Activated naive CD8-positive, alpha-beta T cell treated with anti-CD3 and anti-CD28 coated beads, Interleukin-2, amount 10 ng/mL, durations not matched to agents 7 days and 5 days (primary cell): ENCODE data around the gene ZNF800. TPM values are rescaled to one million over a fixed set of nuclear protein-coding genes. Genes with fewer than 3 reads are reported as not detected.
"Not testable (repeated sequence)": the region's sequence is repeated elsewhere in the genome, so short reads cannot be mapped to it uniquely, and the experiment has no call there.

ENCODE experiments used
- ATAC-seq: fragments of 150-1000 bp; cut with Tn5 transposase; one replicate; pipeline ENCODE4 v1.10.0; 2021; ENCODE audit warnings: low read depth, moderate library complexity
- POLR2A ChIA-PET: fragments of 350-600 bp; sonication (Branson Sonifier 250); formaldehyde crosslinking; loops from one replicate; lab custom pipeline; 2021; ENCODE audit warnings: antibody characterized with exemption; lab: Charles Lee
- DNase-seq: peaks from one replicate; pipeline ENCODE4 v3.0.0; 2021
- H3K27ac Mint-ChIP-seq: one replicate; pipeline ENCODE4 v1.8.0; 2022; ENCODE audit warnings: mild to moderate bottlenecking, mixed read lengths
- H3K27me3 Mint-ChIP-seq: one replicate; pipeline ENCODE4 v1.8.0; 2022; ENCODE audit warnings: mild to moderate bottlenecking, moderate library complexity, mixed read lengths
- H3K36me3 Mint-ChIP-seq: one replicate; pipeline ENCODE4 v1.8.0; 2021; ENCODE audit warnings: mild to moderate bottlenecking, mixed read lengths
- H3K4me1 Mint-ChIP-seq: one replicate; pipeline ENCODE4 v1.8.0; 2021; ENCODE audit warnings: mixed read lengths
- H3K4me3 Mint-ChIP-seq: one replicate; pipeline ENCODE4 v1.8.0; 2022; ENCODE audit warnings: mild to moderate bottlenecking, moderate library complexity, mixed read lengths
- H3K9me3 Mint-ChIP-seq: one replicate; pipeline ENCODE4 v1.8.0; 2021; ENCODE audit warnings: mixed read lengths
- total RNA-seq, 2 experiments: library from RNA; stranded (reverse); gene quantifications; one replicate each; pipeline ENCODE4 v1.2.3, GENCODE V29; 2021

The ZNF800 gene
- total RNA-seq, result 10 to 100 TPM; 49.4 to 55.9 TPM

GRCh38 chr7:127392566-127393367, at the start of gene ZNF800:
Gene ZNF800 (minus strand): TSS chr7:127392708. CDS start chr7:127391557, 1,151 bp downstream.
- Mint-ChIP-seq H3K4me3 (peak within 1 kb of the TSS; percentile 98), H3K27ac (peak within 1 kb of the TSS; percentile 96), H3K27me3 (no peaks in the 10 kb centered on the region), H3K9me3 (no peaks in the 10 kb centered on the region), H3K36me3 (peaks cover 26% of the 10 kb centered on the region), H3K4me1 (peaks cover 43% of the 10 kb centered on the region)
- DNase-seq (peak; percentile 88), ATAC-seq (peak; percentile 86)
- POLR2A ChIA-PET, result interaction anchor here (0.6 to 3.3 kb wide), 28 partner anchors 10 to 258 kb away, joined by 3 to 51 read pairs (median 6); partner anchors contain the start of genes ARF5 and GCC1

- ATAC-seq (no peak), DNase-seq (no peak)
- Mint-ChIP-seq H3K4me3 (no peak overlapping the region), H3K36me3 (no peaks in the 10 kb centered on the region), H3K27me3 (peaks cover 16% of the 10 kb centered on the region), H3K4me1 (no peaks in the 10 kb centered on the region), H3K27ac (no peak overlapping the region), H3K9me3 (no peaks in the 10 kb centered on the region)
- POLR2A ChIA-PET, result no interaction called here
These were observed 47.7 kb upstream of the ZNF800 start for GRCh38 chr7:127440206-127440605.

GRCh38 chr7:127438836-127439235, 46.3 kb upstream of the ZNF800 start:
- Mint-ChIP-seq H3K4me3 (no peak overlapping the region), H3K9me3 (no peaks in the 10 kb centered on the region), H3K27ac (no peak overlapping the region), H3K27me3 (peaks cover 11% of the 10 kb centered on the region), H3K36me3 (peaks cover 2% of the 10 kb centered on the region), H3K4me1 (no peaks in the 10 kb centered on the region)
- ATAC-seq (no peak), DNase-seq (no peak)
- POLR2A ChIA-PET, result interaction anchor here (2.0 kb wide), 1 partner anchor 46 kb away, joined by 4 read pairs; the partner anchor contains the start of gene ZNF800

GRCh38 chr7:127437837-127438236, 45.3 kb upstream of the ZNF800 start:
- no peak overlapping the region for H3K27ac Mint-ChIP-seq
- POLR2A ChIA-PET, result interaction anchor here (2.0 kb wide), 1 partner anchor 45 kb away, joined by 4 read pairs; the partner anchor contains the start of gene ZNF800
- DNase-seq (no peak), ATAC-seq (no peak)
- no peaks in the 10 kb centered on the region for H3K9me3 Mint-ChIP-seq
- H3K4me3 Mint-ChIP-seq, result no peak overlapping the region
- H3K36me3 Mint-ChIP-seq, result peaks cover 2% of the 10 kb centered on the region
- H3K4me1 Mint-ChIP-seq, result no peaks in the 10 kb centered on the region
- H3K27me3 Mint-ChIP-seq, result peaks cover 9% of the 10 kb centered on the region

- Mint-ChIP-seq H3K4me1 (no peaks in the 10 kb centered on the region), H3K36me3 (peaks cover 2% of the 10 kb centered on the region), H3K27me3 (peaks cover 9% of the 10 kb centered on the region), H3K27ac (no peak overlapping the region), H3K4me3 (no peak overlapping the region), H3K9me3 (no peaks in the 10 kb centered on the region)
- POLR2A ChIA-PET, result no interaction called here
- no peak for ATAC-seq
- no peak for DNase-seq
These were observed 44.7 kb upstream of the ZNF800 start for GRCh38 chr7:127437241-127437640.

GRCh38 chr7:127429281-127429680, 36.8 kb upstream of the ZNF800 start:
- ATAC-seq, H3K9me3 Mint-ChIP-seq, H3K27me3 Mint-ChIP-seq, H3K36me3 Mint-ChIP-seq, POLR2A ChIA-PET, H3K4me1 Mint-ChIP-seq, H3K4me3 Mint-ChIP-seq, DNase-seq, H3K27ac Mint-ChIP-seq: not testable (repeated sequence)

- Mint-ChIP-seq H3K9me3 (peaks cover 10% of the 10 kb centered on the region), H3K36me3 (peaks cover 6% of the 10 kb centered on the region), H3K4me1 (peaks cover 38% of the 10 kb centered on the region), H3K27me3 (no peaks in the 10 kb centered on the region), H3K4me3 (no peak overlapping the region), H3K27ac (no peak overlapping the region)
- ATAC-seq (no peak), DNase-seq (no peak)
- POLR2A ChIA-PET, result no interaction called here
These were observed 26.7 kb upstream of the ZNF800 start for GRCh38 chr7:127419196-127419595.

GRCh38 chr7:127418459-127418858, 26.0 kb upstream of the ZNF800 start:
- H3K27me3 Mint-ChIP-seq, result no peaks in the 10 kb centered on the region
- H3K36me3 Mint-ChIP-seq, result peaks cover 7% of the 10 kb centered on the region
- H3K9me3 Mint-ChIP-seq, result peaks cover 10% of the 10 kb centered on the region
- peaks cover 44% of the 10 kb centered on the region for H3K4me1 Mint-ChIP-seq
- no peak overlapping the region for H3K4me3 Mint-ChIP-seq
- H3K27ac Mint-ChIP-seq, result peak overlapping the region; percentile 21
- POLR2A ChIA-PET, result no interaction called here
- DNase-seq (no peak), ATAC-seq (no peak)

- no peak for DNase-seq
- peaks cover 47% of the 10 kb centered on the region for H3K4me1 Mint-ChIP-seq
- peak overlapping the region; percentile 72 for H3K27ac Mint-ChIP-seq
These were observed 24.8 kb upstream of the ZNF800 start for GRCh38 chr7:127417346-127417745.

GRCh38 chr7:127415060-127415742, 22.7 kb upstream of the ZNF800 start:
- Mint-ChIP-seq H3K4me1 (peaks cover 47% of the 10 kb centered on the region), H3K27me3 (peaks cover 2% of the 10 kb centered on the region), H3K36me3 (peaks cover 11% of the 10 kb centered on the region), H3K27ac (peak overlapping the region; percentile 94), H3K4me3 (no peak overlapping the region), H3K9me3 (peaks cover 8% of the 10 kb centered on the region)
- POLR2A ChIA-PET, result interaction anchor here (1.5 to 3.0 kb wide), 2 partner anchors 23 to 68 kb away, joined by 3 to 51 read pairs; partner anchors contain the start of gene ZNF800
- no peak for ATAC-seq
- no peak for DNase-seq

More at GRCh38 chr7:127417346-127417745, 24.8 kb upstream of the ZNF800 start:
- ATAC-seq, result peak; percentile 28
- Mint-ChIP-seq H3K27me3 (peaks cover 2% of the 10 kb centered on the region), H3K4me3 (peak overlapping the region; percentile 57), H3K9me3 (peaks cover 8% of the 10 kb centered on the region), H3K36me3 (peaks cover 7% of the 10 kb centered on the region)
- POLR2A ChIA-PET, result interaction anchor here (1.2 to 1.6 kb wide), 2 partner anchors 25 to 26 kb away, joined by 5 to 12 read pairs; partner anchors contain the start of gene ZNF800

GRCh38 chr7:127413962-127414361, 21.5 kb upstream of the ZNF800 start:
- DNase-seq, result no peak
- POLR2A ChIA-PET, result interaction anchor here (0.9 to 3.0 kb wide), 3 partner anchors 9 to 21 kb away, joined by 3 to 51 read pairs (median 4); partner anchors contain the start of gene ZNF800

GRCh38 chr7:127413326-127413725, 20.8 kb upstream of the ZNF800 start:
- Mint-ChIP-seq H3K36me3 (peaks cover 7% of the 10 kb centered on the region), H3K4me3 (peak overlapping the region; percentile 63)

More at GRCh38 chr7:127413962-127414361, 21.5 kb upstream of the ZNF800 start:
- ATAC-seq, result peak; percentile 79
- Mint-ChIP-seq H3K9me3 (peaks cover 8% of the 10 kb centered on the region), H3K27me3 (peaks cover 2% of the 10 kb centered on the region), H3K4me3 (peak overlapping the region; percentile 63), H3K36me3 (peaks cover 11% of the 10 kb centered on the region), H3K27ac (peak overlapping the region; percentile 94), H3K4me1 (peaks cover 41% of the 10 kb centered on the region)

GRCh38 chr7:127411176-127411575, 18.7 kb upstream of the ZNF800 start:
- H3K27me3 Mint-ChIP-seq, result peaks cover 2% of the 10 kb centered on the region
- ATAC-seq (no peak), DNase-seq (no peak)
- peaks cover 28% of the 10 kb centered on the region for H3K4me1 Mint-ChIP-seq
- no peaks in the 10 kb centered on the region for H3K9me3 Mint-ChIP-seq
- no peak overlapping the region for H3K4me3 Mint-ChIP-seq
- H3K36me3 Mint-ChIP-seq, result peaks cover 6% of the 10 kb centered on the region
- no peak overlapping the region for H3K27ac Mint-ChIP-seq
- POLR2A ChIA-PET, result interaction anchor here (1.0 kb wide), 1 partner anchor 19 kb away, joined by 5 read pairs; the partner anchor contains the start of gene ZNF800

More at GRCh38 chr7:127413326-127413725, 20.8 kb upstream of the ZNF800 start:
- Mint-ChIP-seq H3K27me3 (peaks cover 2% of the 10 kb centered on the region), H3K27ac (peak overlapping the region; percentile 94), H3K9me3 (peaks cover 5% of the 10 kb centered on the region), H3K4me1 (peaks cover 40% of the 10 kb centered on the region)
- POLR2A ChIA-PET, result interaction anchor here (3.0 kb wide), 1 partner anchor 21 kb away, joined by 51 read pairs; the partner anchor contains the start of gene ZNF800
- no peak for ATAC-seq
- DNase-seq, result no peak
